Renal cortical epithelial cell (primary cell): ENCODE measurements around the gene DNM2. TPM values are rescaled to one million over a fixed set of nuclear protein-coding genes. Genes with fewer than 3 reads are reported as not detected.

ENCODE experiments used
- DNase-seq: peaks from one replicate; pipeline ENCODE4 v3.0.0-alpha.2; 2011; ENCODE audit warnings: low read depth
- total RNA-seq: library from RNA; depleted of rRNA; stranded (reverse); fragments of >200 nt; gene quantifications from 2 replicates; pipeline ENCODE4 v1.2.3, GENCODE V29; 2014

DNM2 gene
- total RNA-seq, 1 donor from 2014 or later, result 347 TPM

DNA sequence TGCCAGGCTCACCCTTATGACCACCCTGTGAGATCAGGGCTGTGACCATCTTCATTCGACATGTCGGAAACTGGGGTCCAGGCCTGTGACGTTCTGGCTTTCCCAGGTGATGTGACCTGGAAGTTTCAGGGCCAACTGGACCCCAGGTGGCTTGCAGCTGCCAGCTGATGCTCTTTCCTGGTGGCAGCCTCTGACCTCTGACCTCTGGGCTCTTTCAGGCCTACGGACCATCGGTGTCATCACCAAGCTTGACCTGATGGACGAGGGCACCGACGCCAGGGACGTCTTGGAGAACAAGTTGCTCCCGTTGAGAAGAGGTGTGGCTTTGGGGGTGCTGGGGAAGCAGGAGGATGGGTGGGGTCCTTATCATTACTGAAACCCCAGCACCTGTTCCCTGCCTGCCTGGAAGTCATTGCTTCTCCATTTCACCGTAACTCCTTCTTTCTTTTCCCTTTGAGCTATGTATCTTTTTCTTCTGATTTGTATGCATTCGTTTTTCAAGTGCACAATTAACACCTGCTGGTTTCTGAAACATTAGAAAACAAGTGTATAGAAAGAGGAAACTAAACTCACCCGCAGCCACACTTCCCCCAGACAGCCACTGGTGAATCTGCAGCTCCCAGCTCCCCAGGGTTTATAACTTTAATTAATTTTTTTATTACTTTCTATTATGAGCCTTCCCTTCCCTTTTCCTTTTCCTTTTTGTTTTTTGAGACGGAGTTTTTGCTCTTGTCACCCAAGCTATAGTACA is 59.2 kb downstream of the DNM2 start:
- no peak for DNase-seq

DNA sequence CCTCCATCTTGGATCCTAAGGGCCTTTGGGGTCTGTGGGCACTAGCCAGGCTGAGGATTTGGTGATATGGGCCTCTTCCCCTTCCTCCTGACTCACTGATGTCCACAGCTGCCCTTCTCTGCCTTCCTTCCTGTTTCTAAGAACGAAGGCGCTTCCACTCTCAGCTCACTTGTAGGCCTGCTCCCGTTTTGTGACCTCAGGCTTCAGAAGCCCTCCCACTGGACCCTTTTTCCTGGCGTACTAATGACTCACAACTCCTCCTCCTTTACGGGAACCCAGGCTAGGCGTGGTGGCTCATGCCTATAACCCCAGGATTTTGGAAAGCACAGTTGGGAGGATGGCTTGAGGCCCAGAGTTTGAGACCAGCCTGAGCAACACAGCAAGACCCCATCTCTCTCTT is 62.5 kb downstream of the DNM2 start:
- DNase-seq, result no peak

DNA sequence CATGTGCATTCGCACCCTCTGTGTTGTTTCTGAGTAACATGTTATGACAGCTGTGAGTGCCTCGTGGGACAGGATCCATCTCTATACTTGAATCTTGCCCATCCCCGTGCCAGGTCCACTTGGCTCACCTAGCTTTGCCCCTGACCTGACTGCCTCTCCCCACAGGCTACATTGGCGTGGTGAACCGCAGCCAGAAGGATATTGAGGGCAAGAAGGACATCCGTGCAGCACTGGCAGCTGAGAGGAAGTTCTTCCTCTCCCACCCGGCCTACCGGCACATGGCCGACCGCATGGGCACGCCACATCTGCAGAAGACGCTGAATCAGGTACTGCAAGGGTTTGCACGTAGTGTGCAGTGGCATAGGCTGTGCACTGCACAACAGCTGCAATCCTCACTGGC is 64.9 kb downstream of the DNM2 start:
- no peak for DNase-seq

DNA sequence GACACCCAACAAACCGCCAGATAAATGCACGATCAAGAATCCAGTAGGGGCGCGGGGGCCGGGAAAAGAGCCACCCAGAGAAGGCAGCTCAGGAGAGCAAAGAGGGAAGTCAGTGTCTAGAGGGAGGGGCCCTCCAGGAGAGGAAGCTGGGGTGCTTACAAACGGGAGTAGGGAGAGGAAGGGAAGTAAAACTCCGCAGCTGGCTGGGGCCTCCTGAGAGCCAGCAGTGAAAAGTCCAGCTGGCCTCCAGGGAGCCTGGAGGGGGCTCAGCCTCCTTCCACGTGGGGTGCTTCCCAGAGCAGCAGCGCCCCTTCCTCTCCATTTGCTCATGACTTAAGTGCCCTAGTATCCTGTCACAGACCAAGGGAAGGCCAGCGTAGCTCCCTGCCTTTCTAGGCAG is 66.4 kb downstream of the DNM2 start:
- no peak for DNase-seq

DNA sequence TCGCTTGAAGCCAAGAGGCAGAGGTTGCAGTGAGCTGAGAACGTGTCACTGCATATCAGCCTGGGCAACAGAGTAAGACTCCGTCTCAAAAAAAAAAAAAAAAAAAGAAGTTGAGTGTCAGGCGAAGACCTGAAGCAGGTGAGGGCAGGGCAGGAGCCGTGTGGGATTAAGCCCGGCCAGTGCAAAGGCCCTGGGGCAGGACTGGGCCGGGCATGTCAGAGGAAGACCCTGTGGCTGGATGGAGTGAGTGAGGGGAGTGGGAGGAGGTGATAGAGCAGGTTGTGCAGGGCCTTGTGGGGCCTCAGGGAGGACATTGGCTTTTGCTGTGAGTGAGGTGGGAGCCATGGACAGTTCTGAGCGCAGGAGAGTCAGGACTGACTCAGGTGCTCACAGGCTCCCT is 70.3 kb downstream of the DNM2 start:
- DNase-seq, result no peak

DNA sequence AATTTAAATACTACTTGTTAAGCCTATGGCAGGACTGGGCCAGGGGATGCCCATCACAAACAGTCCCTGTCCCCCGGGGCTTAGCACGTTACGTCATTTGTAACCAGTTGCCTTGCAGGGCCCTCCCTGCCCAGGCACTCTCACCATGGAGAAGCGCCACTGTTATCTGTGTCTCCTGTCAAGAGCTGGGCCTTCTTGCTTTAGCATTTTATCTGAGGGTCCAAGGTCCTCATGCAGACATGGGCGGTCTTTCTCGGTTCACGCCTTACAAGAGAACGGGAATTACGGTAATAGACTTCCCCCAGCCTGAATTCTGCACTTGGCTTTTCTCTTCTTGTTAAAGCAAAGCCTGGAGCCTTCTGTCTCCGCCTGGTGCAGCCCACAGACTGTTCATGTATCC is 72.0 kb downstream of the DNM2 start:
- DNase-seq, result no peak

DNA sequence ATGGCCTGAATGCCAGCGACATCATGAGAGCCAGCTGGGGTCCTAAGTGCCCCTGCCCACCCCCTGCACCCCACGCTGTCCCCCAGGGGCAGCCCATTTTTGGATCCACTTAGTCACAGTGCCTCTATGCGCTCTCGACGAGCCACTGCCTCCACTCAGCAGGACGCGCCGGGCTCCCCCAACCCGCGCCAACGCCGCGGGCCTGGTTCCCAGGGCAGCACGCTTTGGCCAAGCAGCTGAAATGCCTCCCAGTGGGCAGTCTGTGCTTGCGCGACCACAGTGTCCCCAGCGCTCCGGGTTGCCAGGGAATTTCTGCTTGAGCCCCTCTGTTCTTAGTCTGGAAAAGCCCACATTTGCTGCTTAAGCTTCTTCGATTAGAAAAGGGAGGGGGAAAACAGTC is 78.8 kb downstream of the DNM2 start:
- DNase-seq, result no peak

DNA sequence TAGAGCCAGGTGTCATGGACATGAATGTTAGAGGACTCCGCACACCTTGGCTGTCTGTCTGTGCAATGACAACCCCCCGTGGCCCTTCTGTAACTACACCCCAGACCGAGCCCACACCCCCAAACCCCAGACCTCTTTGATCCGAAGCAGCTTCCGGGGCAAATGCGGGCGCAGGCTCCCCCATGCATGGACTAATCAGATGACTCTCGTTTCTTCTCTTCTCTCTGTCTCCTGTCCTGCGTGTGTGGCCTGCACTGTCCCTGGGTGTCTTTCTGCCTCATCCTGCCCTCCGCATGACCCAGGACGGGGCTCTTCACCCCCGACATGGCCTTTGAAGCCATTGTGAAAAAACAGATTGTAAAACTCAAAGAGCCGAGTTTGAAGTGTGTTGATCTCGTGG is 79.2 kb downstream of the DNM2 start:
- no peak for DNase-seq

DNA sequence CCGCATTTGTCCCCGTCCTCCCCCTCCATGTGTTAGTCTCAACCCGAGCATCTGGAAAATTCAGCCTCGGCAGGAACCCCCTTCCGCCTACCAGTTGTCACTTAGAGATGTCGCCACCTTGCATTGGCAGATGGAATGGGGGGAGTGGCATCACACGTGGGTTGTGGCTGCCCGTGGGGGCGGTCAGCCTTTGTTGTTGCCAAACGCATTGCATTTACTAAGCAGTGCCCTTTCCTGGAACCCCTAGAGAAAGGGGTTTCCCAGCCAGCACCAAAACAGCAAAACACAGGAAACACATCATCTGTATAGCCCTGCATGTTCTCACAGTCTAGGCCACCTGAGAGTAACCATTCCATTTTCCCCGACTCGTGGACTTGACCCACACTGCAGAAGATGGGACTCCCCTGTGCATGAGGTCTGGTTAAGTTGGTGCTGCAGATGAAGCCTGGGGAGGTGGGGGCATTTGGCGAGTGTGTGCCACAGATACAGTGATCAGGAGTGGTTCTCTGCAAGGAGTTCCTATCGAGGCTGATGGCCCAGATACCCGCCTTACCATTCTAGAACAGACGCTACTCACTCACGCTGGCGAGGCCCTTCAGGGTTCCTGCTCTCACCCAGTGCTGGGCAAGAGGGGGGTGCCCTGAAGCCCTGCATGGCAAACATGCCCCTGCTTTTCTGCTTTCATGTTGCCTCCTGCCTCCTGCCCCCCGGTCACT is 79.8 kb downstream of the DNM2 start:
- no peak for DNase-seq

DNA sequence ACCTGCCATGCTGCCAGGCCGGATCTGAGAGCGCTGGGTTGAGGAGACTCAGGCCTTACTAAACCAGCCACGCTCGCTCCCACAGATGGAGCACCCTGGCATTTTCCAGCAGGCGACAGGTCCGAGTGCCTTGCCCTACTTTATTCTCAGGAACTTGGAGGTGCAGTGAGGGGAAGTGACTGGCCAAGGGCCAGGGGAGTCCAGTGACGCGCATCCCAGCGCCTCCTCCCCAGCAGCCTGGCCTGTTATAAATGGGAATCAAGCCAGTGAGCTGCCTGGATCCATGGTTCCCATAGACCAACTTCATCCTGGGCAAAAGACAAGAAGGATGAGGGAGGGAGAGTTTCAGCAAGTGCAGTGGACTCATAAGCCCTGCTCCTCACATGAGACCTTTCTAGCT is 82.6 kb downstream of the DNM2 start:
- no peak for DNase-seq

DNA sequence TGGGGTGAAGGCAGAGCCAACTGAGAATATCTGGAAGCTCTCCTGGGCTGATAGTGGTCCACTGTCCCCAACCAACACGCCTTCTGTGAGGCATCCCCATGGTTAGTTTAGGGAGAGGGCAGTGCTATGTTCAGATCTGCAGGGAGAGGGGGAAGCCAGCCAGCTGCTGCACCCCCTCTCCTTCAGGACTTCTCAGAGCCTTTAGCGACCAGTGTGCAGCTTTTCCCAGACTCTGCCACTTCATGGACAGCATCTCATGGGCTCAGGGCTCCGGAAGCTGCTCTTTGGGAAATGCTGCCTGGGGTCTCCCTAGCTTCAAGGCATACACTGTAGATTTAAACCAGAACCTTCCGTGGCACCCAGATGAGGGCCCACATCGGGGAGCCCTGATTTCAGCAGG is 84.6 kb downstream of the DNM2 start:
- DNase-seq, result no peak

DNA sequence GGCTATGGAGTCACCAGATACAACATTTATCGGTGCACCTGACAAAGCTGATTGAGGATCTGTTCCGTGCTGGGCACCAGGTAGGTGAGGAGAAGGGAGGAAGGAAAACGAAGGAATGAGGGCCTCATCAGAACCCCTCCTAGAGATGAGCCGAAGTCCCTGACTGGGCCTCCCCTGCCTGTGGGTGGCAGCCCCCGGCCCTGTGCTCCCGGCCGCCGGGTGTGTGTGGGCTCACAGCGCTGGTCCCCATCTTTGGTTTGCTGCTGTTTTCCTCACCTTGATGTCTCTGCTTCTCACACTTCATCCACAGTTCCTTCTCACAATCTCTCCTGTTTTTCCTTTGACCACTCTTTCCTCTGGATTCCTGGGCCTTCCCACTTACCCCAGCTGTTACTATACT is 85.4 kb downstream of the DNM2 start:
- DNase-seq, result no peak

DNA sequence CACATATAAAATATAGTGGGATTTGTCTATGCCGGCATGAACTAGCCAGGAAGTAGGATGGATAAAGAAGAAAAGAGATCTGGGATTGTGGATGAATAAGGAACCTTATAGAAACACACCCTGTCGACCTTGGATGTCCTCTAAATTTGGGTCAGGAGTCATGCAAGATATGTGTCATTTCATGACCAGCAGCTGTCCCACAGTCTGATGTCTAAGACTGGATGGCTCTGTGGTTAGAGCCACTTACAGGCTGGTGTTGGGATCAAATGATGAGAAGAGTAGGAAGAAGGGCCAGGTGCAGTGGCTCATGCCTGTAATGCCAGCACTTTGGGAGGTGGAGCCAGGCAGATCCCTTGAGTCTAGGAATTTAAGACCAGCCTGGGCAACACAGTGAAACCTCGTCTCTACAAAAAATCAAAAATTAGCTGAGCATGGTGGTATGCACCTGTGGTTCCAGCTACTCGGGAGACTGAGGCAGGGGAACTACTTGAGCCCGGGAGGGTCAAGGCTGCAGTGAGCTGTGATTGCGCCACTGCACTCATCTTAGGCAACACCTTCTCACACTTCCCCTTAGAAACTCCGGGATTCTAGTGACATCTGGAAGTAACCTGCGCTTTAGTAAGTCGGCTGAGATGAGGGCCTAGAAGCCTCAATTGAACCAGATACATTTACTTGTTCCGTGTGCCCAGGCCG is 87.3 kb downstream of the DNM2 start:
- no peak for DNase-seq

DNA sequence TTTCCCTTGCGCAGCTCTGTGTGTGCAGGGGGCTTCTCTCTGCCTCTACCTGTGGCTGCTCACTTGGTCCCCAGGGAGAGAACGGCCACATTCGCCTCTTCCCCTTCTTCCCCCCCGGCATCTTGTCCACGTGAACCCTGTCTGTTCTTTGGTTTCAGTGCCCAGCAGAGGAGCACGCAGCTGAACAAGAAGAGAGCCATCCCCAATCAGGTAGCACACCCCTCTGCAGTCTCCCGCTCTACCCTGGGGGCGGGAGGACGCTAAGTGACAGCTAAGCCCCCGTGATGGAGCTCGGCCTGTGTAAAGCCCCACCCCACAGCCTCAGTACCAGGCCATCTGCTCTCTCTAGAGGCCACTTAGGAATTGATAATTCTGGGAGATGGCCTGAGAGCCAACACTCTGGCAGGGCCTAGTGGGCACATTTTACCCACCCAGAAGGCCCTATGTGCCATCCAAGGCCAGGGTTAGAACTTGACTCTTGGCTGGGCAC is 87.9 kb downstream of the DNM2 start:
- no peak for DNase-seq

DNA sequence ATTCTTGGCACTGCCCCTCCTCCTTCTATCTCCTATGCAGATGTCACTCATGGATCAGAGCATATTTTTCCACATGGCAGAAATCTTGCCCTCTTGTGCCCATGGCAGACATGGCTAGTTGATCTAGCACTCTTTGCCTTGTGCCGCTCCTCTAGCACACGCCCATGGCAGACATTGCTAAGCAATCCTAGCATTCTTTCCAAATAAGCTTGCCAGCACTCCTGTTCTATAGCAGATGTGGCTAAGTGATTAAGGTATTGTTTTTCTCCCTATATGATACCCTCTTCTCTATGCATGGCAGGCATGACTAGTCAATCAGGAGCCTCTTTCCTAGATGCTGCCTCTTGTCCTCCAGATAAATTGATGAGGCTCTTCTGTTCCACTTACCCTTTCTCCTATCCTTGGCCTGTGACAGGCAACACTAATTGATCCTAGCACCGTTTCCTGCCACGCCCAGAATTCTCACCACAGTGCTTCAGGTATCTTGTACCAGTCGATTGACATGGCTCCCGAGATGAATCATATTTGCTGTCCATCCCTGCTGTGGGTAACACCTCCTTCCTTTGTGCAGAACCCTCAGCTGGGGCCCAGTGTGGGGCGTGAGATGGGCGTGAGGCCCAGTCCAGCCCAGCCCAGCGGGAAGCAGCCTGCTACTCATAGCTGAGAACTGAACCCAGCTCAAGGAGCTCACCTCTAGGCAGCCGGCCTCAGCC is 91.2 kb downstream of the DNM2 start:
- DNase-seq, result peak; percentile 23

DNA sequence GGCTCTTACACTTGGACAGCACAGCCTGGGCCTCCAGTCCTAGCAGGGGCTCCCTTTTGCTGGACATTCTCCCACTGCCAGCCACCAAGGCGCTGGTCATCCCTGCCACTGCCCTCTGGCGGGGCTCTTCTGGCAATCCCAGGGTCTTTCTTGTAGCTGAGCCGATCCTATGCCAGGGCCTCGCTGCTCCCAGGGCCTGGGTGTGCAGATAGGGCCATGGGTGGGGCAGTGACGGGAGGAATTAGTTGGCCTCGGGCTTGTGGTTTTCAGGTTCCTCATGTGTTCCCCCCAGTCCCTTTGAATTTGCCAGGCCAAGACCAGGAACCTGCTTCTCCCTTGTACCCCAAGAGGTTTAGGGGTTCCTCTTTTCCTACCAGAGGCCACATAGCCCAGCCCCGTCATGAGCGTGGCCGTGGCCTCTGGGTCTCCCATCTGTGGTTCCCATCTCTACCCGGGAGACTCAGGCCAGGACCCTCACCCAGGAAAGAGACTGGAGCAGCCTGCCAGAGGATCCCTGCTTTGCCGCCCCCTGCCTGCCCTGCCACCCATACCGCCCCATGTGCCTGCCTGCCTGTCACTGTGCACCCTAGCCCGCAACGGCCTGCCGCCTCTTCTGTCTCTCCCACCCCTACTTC is 91.9 kb downstream of the DNM2 start:
- DNase-seq, result no peak

DNA sequence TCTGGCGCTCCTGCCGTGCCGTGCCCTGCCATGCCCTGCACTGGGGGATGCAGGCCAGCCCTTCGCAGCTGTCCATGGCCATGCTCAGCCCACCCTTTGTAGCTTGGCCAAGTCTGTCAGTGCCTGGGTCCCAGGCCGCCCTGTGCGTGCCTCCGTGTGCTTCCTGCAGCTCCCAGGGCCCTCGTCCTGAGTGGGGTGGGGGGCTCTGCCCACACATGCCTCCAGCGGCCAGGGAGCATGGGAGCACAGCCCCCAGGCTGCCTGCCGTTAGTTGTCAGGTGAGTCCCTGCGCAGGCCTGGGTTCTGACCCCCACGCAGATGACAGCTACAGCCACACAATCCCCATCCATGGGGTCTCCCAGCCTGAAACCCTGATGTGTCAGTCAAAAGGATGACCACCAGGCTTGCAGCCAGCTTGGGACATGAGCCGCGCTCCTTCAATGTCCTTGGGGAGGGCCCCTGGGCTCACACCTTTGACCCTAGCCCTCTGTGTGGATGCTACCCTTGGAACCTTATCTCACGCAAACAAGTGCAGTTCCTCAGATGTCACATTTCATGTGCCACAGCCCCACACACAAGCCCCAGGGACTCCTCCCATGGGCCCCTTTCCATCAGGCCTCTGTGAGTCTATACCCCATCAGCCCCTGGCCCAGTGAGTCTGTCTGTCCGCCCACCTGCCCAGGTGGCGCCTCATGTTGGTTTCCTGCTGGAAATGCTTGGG is 93.7 kb downstream of the DNM2 start:
- DNase-seq, result no peak

DNA sequence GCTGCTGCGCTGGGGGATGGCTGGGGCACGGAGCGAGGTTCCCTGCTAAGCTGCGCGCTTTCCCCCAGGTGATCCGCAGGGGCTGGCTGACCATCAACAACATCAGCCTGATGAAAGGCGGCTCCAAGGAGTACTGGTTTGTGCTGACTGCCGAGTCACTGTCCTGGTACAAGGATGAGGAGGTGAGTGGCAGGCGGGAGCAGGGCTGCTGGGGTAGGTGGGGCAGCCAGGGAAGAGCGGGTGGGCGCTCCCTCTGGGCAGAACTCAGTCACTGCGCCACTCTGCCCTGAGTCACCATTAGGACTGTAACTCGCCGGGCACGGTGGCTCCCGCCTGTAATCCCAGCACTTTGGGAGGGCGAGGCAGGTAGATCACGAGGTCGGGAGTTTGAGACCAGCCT is 94.3 kb downstream of the DNM2 start:
- no peak for DNase-seq

DNA sequence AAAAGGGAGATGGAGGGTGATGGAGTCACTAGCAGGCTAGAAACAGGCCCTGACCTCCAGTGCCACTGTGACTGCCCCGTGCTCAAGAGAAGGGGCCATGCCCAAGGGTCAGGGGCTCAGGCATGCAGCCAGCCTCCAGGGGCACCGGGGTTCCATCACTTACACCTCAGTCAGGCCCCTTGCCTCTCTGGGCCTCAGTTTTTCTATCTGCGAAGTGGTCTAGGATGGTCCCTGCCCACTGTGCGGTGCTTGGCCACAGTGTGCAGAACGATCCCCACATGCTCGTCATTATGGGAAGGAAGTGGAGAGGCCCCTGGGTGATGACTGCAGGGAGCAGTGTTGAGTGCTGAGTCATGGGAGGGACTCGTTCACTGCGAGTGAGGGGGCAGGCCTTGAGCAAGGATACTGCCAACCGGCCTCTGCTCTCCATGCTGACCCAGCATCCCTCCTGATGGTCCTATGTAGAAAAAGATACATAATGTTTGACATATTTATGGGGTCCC is 95.1 kb downstream of the DNM2 start:
- peak; percentile 65 for DNase-seq

DNA sequence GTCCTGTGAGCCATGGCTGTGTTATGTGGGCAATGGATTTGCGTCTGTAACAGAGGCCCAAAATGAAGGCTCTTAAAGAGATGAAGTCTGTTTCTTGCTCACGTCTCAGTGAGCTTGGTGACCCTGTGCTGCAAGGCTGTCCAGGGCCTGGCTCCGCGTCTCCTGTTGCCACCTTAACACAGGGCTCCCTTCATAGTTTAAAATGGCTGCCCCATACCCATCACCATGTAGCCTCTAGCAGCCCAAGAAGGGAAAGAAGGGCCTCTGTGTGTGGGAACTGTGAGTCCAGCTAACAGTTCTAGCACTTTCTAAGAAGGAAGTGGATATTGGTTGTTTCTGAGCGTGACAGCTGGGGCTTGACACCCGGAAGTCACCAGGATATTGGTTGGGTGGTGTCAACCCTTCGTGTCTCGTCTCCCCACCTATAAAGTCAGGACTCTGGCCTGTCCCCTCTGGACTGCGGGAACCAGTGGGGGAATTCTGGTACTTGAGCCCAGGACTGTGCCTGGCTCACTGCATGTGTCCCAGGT is 97.2 kb downstream of the DNM2 start:
- no peak for DNase-seq
